ENCODE data around the gene ERI3.

The ERI3 gene

GRCh38 chr1:44348061-44348485 is 7.0 kb downstream of the ERI3 start:
- no peak for DNase-seq

GRCh38 chr1:44347280-44347679 is 7.8 kb downstream of the ERI3 start:
- no peak for DNase-seq

GRCh38 chr1:44346878-44347277 is 8.2 kb downstream of the ERI3 start:
- no peak for DNase-seq

- no peak for DNase-seq
Measured at GRCh38 chr1:44346184-44346583, 8.9 kb downstream of the ERI3 start.

- DNase-seq: no peak
Measured at GRCh38 chr1:44345187-44345775, 9.8 kb downstream of the ERI3 start.

GRCh38 chr1:44339731-44340130 is 15.3 kb downstream of the ERI3 start:
- DNase-seq: no peak

GRCh38 chr1:44338136-44338535 is 16.9 kb downstream of the ERI3 start:
- no peak for DNase-seq

- DNase-seq: no peak
Measured at GRCh38 chr1:44336668-44337067, 18.4 kb downstream of the ERI3 start.

DNA sequence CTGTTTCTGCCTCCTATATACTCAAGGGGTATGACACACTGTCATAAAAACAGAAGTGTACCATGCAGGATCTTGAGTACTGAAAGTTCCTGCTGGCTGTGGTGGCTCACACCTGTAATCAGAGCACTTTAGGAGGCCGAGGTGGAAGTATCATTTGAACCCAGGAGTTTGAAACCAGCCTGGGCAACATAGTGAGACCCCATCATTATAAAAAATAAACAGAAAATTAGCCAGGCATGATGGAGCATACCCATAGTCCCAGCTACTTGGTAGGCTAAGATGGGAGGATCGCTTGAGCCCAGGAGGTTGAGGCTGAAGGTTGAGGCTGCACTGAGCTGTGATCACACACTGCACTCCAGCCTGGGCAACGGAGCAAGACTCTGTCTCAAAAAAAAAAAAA is 20.1 kb downstream of the ERI3 start:
- no peak for DNase-seq

- no peak for DNase-seq
Measured at GRCh38 chr1:44333376-44333775, 21.7 kb downstream of the ERI3 start.

- DNase-seq: no peak
Measured at GRCh38 chr1:44332505-44332904, 22.6 kb downstream of the ERI3 start.

DNA sequence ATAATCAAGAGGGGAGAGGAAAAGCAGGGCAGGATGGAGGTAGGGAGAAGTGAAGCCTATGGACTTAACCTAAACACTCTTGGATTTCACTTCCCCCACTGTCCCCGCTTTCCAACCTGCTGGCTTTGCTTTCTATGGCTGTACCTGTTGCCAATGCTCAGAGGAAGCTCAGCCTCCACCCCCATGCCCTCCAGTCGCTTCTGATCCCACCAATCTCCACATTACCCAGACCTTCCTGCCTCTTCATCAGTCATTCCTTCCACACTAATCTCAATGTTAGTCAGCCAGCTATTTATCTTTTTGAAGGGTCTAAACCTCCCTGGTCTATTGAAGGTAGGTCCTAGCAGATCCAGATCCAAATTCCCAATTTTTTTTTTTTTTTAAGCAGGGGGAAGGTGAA is 24.1 kb downstream of the ERI3 start:
- DNase-seq: no peak

- DNase-seq: no peak
Measured at GRCh38 chr1:44328671-44329416, 26.2 kb downstream of the ERI3 start.

DNA sequence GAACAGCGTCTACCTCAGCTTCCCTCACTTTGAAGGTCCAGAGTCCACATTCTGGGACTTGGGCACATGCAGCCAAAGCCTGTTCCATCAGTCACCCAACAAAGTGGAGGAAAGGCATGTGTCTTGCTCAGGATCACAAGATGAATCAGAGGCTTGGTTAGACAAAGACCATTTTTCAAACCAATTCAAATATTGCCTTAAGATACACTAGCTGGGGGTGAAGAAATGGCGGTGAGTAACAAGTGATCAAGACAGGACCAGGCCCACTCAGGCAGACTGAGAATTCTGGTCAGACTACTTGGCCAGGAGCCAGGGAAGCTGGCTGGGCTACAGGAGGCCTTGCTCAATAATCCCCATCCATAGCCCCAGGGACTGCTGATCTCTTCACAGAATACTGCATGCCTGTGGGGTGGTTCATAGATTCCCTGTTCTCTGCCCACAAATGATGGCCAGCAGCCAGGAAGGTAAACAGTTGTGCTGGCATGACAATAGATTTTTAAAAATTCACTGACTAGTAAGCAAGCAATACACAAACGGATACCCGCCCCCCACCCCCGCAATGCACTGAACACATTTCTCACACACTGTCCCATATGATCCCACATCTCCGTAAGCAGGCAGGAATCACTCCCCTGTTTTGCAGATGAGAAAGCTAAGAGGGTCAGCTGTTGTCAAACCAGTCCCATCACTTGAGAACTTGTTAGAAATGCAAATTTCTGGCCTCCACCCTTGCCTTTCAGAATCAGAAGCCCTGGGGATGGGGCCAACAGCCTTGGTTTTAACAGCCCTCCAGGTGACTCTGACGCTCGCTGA is 27.2 kb downstream of the ERI3 start:
- peak; percentile 30 for DNase-seq

DNA sequence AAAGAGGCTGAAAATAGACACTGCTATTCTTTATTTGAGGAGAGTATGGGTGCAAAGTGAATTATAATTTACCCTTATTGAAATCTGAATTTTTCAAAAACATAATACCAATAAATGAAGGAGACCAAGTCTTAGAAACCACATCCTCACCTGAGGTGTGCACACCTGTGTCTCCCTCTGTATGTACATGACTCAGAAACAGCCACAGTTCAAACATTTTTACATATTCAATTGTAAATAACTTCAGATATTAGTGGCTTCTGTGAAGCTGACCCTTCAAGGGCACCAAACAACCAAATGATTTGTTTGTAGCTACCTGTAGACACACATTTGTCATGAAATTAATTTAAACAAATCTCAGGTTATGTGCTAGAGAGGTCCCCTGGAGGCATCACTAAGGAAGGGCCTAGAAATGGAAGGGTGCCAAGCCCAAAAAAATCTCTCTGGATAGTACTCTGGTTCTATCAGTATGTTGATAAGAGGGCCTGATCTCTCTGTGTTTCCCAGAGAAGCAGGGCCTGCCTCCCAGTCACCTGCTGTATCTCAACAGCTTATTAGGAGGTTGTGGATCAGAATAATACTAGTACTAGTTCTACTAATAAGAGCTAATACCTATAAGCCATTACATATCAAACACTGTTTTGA is 28.1 kb downstream of the ERI3 start:
- no peak for DNase-seq

DNA sequence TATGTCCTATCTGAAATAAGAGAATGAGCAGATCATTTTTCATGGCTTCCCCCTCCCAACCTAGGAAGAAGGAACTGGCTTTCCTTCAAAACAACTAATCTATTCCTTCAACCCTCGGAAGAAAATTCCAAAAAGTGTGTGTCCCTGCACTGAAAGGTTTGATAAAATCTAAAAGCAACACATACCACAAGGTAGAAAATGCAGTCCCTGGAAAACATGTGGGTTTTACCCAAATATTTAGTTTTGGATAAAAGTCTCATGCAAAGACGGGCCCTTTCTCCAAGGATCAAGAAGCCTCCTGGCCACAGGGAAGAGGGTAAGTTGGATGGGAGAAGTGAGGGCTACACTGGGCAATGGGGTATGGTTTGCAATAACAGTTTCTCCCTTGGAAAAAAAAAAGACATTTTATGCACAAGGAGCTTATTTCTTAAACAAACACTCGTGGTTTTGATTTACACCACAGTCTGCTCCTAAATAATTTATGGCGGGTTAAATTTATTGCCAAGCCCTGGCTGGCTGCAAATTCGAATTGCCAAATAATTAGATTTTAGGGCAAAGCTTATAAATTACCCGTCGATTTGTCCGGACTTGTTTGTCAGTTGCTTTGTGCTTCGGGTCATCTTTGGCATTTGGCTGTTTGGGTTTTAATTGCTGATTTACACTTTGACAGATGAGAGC is 28.9 kb downstream of the ERI3 start:
- no peak for DNase-seq

DNA sequence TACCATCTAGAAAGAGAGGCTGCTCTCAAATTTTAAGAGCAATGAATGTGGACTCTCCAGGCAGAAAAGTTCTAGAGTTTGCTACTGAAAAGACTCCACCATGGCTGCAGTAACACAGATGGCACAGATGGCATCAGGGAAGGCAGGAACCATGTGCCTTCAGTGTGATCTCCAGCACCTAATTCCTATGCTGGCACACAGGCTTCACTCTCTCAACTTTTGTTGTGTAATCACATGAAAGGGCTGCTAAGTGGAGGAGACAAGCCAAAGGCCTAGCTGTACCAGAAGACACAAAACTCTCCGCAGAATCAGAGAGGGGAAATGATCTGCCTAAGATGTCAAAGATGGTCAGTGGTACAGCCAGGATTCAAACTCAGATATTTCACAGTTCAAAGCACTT is 31.1 kb downstream of the ERI3 start:
- DNase-seq: no peak

DNA sequence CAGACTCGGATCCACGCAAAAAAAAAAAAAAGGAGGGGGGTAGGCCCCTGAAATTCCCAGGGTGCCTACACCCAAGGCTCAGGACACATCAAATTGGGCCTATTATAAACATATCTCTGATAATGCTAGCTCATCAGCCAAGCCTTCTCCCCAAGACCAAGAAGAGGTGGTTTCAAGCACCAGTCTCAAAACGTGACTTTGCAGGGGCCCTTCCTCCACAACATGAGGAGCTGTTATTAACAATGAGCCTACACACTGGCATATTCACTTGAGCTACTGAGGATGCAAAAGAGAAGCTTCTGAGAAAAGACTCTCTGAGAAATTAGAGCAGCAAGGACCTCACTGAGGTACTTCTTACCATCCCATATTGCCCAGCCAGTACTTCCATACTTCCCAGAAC is 32.7 kb downstream of the ERI3 start:
- DNase-seq: no peak

- no peak for DNase-seq
Measured at GRCh38 chr1:44321466-44321865, 33.6 kb downstream of the ERI3 start.

DNA sequence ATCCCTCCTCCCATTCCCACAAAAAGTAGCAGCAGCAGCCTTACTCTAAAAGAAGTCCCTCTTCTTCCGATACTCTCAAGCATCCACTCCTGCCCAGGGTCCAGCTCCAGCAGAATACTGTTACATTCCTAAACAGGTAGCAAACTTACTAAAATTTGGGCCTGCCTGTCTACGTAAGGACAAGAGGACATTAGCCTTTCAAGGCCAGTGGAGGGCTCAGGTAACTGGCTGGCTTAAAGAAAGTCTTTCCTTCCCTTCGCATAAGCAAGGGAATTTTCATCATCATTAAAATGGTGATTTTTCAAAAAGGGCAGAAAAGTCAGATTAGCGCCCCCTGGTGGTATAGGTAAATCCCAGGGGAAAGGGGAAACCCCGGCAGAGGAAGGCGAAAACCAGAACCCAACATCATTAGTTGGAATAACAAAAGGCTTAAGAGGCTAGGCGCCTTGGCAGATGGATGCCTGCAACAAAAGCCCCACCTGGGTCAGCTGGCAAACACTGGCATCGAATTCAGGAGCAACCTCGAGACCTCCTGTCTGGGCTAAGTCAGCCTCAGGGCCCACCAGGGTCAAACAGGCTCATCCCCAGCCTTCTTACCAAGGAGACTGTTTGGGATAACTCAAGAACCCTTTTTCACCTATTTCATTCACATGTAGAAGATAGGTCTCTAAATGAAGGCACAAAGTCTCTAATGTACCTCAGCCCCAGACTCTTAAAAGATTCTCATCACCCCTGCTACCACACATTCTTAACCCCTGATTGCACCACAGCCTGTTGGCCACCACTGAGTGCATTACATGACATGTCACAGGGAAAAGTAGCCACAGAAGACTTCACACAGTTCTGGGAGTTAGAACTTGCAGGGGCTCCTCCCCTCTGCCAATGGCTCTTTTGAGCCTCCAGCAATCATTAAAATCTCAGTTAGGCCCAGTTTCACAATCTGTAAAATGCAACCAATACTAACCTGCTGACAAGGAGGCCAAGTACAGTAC is 36.7 kb downstream of the ERI3 start:
- peak; percentile 76 for DNase-seq

DNA sequence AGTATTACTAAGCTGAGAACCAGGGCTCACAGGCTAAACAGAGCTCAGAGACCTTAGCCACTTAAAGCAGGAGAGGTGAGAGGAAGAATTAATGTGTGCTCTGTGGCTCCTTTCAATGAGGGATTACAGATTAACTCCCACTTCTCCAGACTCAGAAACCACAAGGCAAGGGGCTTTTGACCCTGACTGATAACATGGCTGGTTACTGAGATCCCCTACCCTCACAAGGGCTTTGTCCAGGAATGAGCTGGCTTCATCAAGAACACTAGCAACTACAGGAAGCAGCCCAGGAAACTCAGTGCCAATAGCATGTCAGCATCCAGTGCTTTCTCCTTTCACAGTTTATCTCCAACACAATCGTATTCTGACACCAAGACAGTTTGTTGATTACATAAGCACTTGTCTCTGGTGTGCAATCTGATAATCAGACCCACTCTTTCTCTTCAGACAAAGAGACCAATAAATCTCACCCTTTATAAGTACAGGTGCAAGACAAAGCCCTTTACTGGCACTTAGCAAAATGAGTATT is 38.8 kb downstream of the ERI3 start:
- peak; percentile 72 for DNase-seq

Data from OCI-M1 (cell line).